ENCODE data around the gene COL16A1.

Gene COL16A1

GRCh38 chr1:31703431-31704270 is at the start of gene COL16A1:
COL16A1 (minus strand) TSS chr1:31704017; CDS start chr1:31702193, 1,824 bp downstream.
- no peak for DNase-seq

DNA sequence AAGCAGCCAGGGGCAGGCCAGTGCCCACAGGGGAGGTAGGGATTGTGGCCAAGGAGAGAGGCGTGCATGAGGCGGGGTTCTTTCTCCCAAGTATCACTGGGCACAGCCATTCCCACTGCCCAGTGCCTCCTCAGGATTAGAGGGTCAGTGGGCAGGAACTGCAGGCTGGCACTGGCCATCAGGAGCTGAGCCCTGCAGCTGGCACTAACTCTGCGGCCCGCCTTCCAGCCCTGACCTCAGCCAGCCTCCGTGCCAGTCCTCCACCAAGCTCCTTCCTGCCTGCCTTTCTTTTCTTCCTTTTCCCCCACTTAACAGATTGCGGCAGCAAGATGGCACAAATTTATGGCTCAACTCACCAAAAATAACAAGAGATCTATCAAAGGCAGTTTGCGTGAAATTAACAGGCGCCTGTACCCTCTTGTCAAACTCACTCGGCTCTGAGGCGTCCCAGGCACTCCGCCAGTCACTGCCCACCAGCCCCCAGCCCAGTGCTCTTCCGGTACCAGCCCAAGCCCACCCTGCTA is 49.2 kb upstream of the COL16A1 start:
- no peak for DNase-seq

- DNase-seq: no peak
Measured at GRCh38 chr1:31752258-31752657, 48.4 kb upstream of the COL16A1 start.

- DNase-seq: no peak
Measured at GRCh38 chr1:31751822-31752241, 48.0 kb upstream of the COL16A1 start.

- DNase-seq: no peak
Measured at GRCh38 chr1:31750858-31751510, 47.2 kb upstream of the COL16A1 start.

GRCh38 chr1:31749785-31750735 is 46.2 kb upstream of the COL16A1 start:
- DNase-seq: no peak

DNA sequence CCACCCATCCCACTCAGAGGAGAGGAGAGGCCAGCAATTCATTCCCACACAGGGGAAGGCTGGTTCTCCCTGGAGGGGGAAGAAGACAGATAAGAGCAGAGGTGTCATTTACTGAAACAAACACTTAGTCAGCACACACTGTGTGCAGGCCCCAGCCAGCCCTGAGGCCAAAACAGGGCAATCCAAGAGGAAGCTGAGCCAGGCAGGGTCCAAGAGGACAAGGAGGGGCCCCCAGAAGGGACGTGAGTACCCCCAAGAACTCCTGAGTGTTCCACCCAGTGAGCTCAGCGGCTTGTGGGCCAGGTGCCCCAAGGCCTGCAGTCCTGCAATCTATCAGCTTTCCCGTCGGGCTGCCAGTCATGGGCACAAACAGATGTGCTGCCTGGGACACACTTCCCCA is 44.5 kb upstream of the COL16A1 start:
- DNase-seq: no peak

DNA sequence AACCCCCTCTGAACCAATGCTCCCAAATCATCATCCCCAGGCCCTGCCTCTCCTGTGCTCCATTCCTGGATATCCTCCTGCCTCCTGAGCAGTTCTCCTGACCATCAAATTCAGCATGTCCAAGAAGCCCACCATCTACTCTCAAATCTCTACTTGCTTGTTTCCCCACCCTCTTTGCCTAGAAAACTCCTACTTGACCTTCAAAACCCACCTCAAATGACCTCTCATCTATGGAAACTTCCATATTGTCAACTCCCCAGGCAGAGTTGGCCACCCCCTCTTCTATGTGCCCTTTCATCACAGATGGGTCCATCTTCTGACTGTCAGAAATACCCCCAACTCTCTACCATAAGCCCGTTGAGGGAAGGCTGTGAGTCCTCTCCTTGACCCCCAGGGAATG is 43.5 kb upstream of the COL16A1 start:
- no peak for DNase-seq

- peak; percentile 12 for DNase-seq
Measured at GRCh38 chr1:31746687-31747086, 42.9 kb upstream of the COL16A1 start.

- DNase-seq: no peak
Measured at GRCh38 chr1:31745946-31746670, 42.3 kb upstream of the COL16A1 start.

- DNase-seq: peak; percentile 29
Measured at GRCh38 chr1:31745096-31745945, 41.5 kb upstream of the COL16A1 start.

- DNase-seq: no peak
Measured at GRCh38 chr1:31744165-31744888, 40.5 kb upstream of the COL16A1 start.

- no peak for DNase-seq
Measured at GRCh38 chr1:31742462-31743212, 38.8 kb upstream of the COL16A1 start.

DNA sequence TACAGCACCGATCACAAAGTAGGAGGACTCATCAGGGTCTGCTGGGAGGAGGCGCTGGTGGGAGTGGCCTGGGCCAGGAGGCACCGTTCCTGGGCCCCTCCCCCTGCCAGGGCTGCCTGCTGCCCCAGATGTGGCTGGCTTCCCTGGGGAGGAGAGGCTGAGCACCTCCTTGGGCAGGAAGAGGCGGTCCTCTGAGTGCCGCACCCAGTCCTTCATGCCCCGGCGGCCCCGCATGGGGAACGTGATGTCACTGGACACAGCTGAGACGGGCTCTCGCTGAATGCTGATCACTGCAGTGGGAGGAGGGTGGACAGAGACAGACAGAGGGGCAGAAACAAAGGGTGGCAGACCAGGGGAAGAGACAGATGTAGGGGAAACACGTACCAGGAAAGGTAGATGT is 35.5 kb upstream of the COL16A1 start:
- DNase-seq: peak; percentile 66

DNA sequence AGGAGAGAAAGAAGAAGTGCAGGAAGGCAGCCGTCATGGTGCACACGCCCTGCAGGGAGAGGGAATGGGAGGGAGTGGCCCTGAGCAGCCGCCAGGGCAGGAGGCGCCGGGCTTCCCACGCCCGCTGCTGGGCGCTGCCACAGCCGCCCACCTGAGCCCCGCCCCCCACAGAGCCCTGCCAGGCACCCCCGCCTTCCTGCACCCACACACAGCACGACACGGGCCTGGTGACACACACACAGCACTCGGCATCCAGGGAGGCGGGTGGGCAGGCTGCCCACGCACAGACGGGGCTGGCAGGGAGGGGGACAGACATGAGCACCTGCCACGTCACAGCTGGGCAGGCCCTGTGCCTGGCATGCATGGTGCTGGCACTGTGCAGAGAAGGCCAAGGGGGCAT is 32.9 kb upstream of the COL16A1 start:
- DNase-seq: no peak

GRCh38 chr1:31735571-31735970 is 31.8 kb upstream of the COL16A1 start:
- DNase-seq: no peak

- DNase-seq: no peak
Measured at GRCh38 chr1:31734582-31735107, 30.8 kb upstream of the COL16A1 start.

DNA sequence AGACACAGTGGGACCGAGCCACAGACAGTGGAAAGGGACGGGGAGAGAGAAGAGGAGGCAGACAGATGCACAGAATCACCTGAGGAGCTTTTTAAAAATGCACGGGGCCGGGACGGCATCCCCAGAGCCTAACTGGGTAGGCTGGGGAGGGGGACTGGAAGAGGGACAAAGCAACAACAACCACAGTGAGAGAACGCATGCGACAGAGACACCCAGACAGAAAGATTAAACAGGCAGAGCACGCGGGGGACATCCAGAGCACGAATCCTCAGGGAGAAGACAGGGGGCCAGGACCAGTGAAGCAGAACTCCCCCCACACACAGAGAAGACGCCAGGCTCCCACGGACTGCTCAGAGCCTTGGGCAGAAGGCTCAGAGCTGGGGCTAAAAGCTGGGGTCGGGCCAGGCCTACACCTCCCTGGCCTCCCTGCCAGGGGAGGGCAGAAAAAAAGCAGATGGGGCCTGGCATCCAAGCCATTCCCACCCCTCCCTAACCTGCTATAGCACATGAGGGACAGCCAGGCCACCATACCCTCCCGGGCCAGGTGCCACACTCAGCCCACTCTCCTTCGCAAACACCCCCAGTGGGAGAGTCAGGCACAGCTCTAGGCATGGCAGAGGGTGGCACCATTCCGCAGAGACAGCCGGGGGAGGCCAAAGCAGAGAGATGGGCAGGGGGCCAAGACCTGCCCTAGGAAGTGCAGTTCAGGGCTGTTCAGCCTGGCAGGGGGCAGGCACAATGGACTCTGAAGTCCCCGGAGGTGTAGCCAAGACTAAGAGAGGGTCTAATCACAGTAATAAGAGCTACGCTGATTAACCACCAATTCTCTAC is 29.8 kb upstream of the COL16A1 start:
- DNase-seq: no peak

Measured in NCI-H510A treated with DMSO at 0.1 percent for 48 hours (cell line).